Jurkat, Clone E6-1 (cell line): ENCODE results near the gene DOK7.
"Not testable (repeated sequence)": the region's sequence is repeated elsewhere in the genome, so short reads cannot be mapped to it uniquely, and the experiment has no call there.

ENCODE experiments used
- DNase-seq: peaks from one replicate; pipeline ENCODE4 v3.0.0-alpha.2; 2011; ENCODE audit warnings: low read depth, low spot score
- H3K4me3 ChIP-seq: 2 replicates; pipeline ENCODE4 v1.5.1; 2011; ENCODE audit warnings: mild to moderate bottlenecking, low read length, control low read depth, moderate library complexity

DOK7 gene

GRCh38 chr4:3496021-3496420 lies 32.9 kb downstream of the DOK7 start:
- no peak overlapping the region for H3K4me3 ChIP-seq
- no peak for DNase-seq

- H3K4me3 ChIP-seq, result no peak overlapping the region
- DNase-seq, result no peak
These were observed 34.0 kb downstream of the DOK7 start for GRCh38 chr4:3497095-3497494.

- H3K4me3 ChIP-seq, result no peak overlapping the region
- DNase-seq, result no peak
These were observed 34.6 kb downstream of the DOK7 start for GRCh38 chr4:3497523-3498389.

GRCh38 chr4:3498407-3498806 lies 35.3 kb downstream of the DOK7 start:
- DNase-seq, result no peak
- H3K4me3 ChIP-seq, result no peak overlapping the region

GRCh38 chr4:3498901-3499510 lies 35.9 kb downstream of the DOK7 start:
- H3K4me3 ChIP-seq, result no peak overlapping the region
- DNase-seq, result no peak

- DNase-seq, result no peak
- H3K4me3 ChIP-seq, result no peak overlapping the region
These were observed 36.6 kb downstream of the DOK7 start for GRCh38 chr4:3499710-3500109.

- no peak for DNase-seq
- no peak overlapping the region for H3K4me3 ChIP-seq
These were observed 37.0 kb downstream of the DOK7 start for GRCh38 chr4:3500111-3500510.

GRCh38 chr4:3500634-3501101 lies 37.6 kb downstream of the DOK7 start:
- no peak for DNase-seq
- no peak overlapping the region for H3K4me3 ChIP-seq

GRCh38 chr4:3501126-3501824 lies 38.2 kb downstream of the DOK7 start:
- no peak for DNase-seq
- H3K4me3 ChIP-seq, result no peak overlapping the region

- no peak overlapping the region for H3K4me3 ChIP-seq
- DNase-seq, result no peak
These were observed 38.8 kb downstream of the DOK7 start for GRCh38 chr4:3501825-3502425.

- DNase-seq, result no peak
These were observed 40.1 kb downstream of the DOK7 start for GRCh38 chr4:3502941-3503936.

GRCh38 chr4:3505231-3505630 lies 42.1 kb downstream of the DOK7 start:
- DNase-seq, result no peak
- H3K4me3 ChIP-seq, result no peak overlapping the region

More at GRCh38 chr4:3502941-3503936, 40.1 kb downstream of the DOK7 start:
- H3K4me3 ChIP-seq, result no peak overlapping the region

- H3K4me3 ChIP-seq, result no peak overlapping the region
- no peak for DNase-seq
These were observed 45.4 kb downstream of the DOK7 start for GRCh38 chr4:3508542-3508941.

GRCh38 chr4:3510481-3510880 lies 47.4 kb downstream of the DOK7 start:
- H3K4me3 ChIP-seq, result no peak overlapping the region
- DNase-seq, result no peak

GRCh38 chr4:3511187-3511586 lies 48.1 kb downstream of the DOK7 start:
- DNase-seq, result no peak

GRCh38 chr4:3511601-3512000 lies 48.5 kb downstream of the DOK7 start:
- H3K4me3 ChIP-seq, DNase-seq: not testable (repeated sequence)

More at GRCh38 chr4:3511187-3511586, 48.1 kb downstream of the DOK7 start:
- H3K4me3 ChIP-seq, result no peak overlapping the region

- H3K4me3 ChIP-seq, result no peak overlapping the region
- no peak for DNase-seq
These were observed 49.2 kb downstream of the DOK7 start for GRCh38 chr4:3512279-3512678.

GRCh38 chr4:3512719-3513118 lies 49.6 kb downstream of the DOK7 start:
- no peak overlapping the region for H3K4me3 ChIP-seq

More at GRCh38 chr4:3512719-3513118, 49.6 kb downstream of the DOK7 start:
- no peak for DNase-seq
